OCI-LY1 (cell line): ENCODE measurements around the gene CEP83.
"Not testable (repeated sequence)": the region's sequence is repeated elsewhere in the genome, so short reads cannot be mapped to it uniquely, and the experiment has no call there.

Experiments used
- H2AFZ ChIP-seq: fragments of 200-600 bp; sonication (generic), shearing (Covaris generic); 2 replicates; pipeline ENCODE4 v1.6.0; 2014; ENCODE audit warnings: antibody characterized with exemption, mild to moderate bottlenecking, low read length
- H3F3A ChIP-seq: fragments of 200-600 bp; sonication (generic), shearing (Covaris generic); 2 replicates; pipeline ENCODE4 v1.6.0; 2014; ENCODE audit warnings: mild to moderate bottlenecking, antibody characterized with exemption, low read length, moderate library complexity; ENCODE audit not compliant: insufficient read depth
- H3K27ac ChIP-seq: fragments of 200-600 bp; sonication (generic); 2 replicates; pipeline ENCODE4 v1.5.1; 2014; ENCODE audit warnings: low read length, mixed run types, mild to moderate bottlenecking, low read depth; ENCODE audit not compliant: poor library complexity, severe bottlenecking
- H3K27me3 ChIP-seq: fragments of 200-600 bp; sonication (generic); 2 replicates; pipeline ENCODE4 v1.6.0; 2014; ENCODE audit warnings: antibody characterized with exemption, mild to moderate bottlenecking, low read length, moderate library complexity; ENCODE audit not compliant: insufficient read depth
- H3K36me3 ChIP-seq: fragments of 200-600 bp; sonication (generic); 2 replicates; pipeline ENCODE4 v1.6.1; 2014; ENCODE audit warnings: mild to moderate bottlenecking, antibody characterized with exemption, low read length, moderate library complexity, mixed read lengths; ENCODE audit not compliant: insufficient read depth
- H3K4me1 ChIP-seq: fragments of 200-600 bp; sonication (generic); 2 replicates; pipeline ENCODE4 v1.5.1; 2014; ENCODE audit warnings: mild to moderate bottlenecking, low read length, moderate library complexity; ENCODE audit not compliant: insufficient read depth, severe bottlenecking
- H3K4me2 ChIP-seq: fragments of 200-600 bp; sonication (generic), shearing (Covaris generic); 2 replicates; pipeline ENCODE4 v1.6.1; 2014; ENCODE audit warnings: low read length
- H3K4me3 ChIP-seq: fragments of 200-600 bp; sonication (generic); 2 replicates; pipeline ENCODE4 v1.5.1; 2014; ENCODE audit warnings: low read length, low read depth, mild to moderate bottlenecking, mixed read lengths; ENCODE audit not compliant: poor library complexity, severe bottlenecking
- H3K79me2 ChIP-seq: fragments of 200-600 bp; shearing (Covaris generic); 2 replicates; pipeline ENCODE4 v1.6.1; 2016; ENCODE audit warnings: mixed run types, low read length, mixed read lengths; ENCODE audit not compliant: insufficient read depth
- H3K9ac ChIP-seq: fragments of 200-600 bp; sonication (generic), shearing (Covaris generic); 2 replicates; pipeline ENCODE4 v1.6.1; 2014; ENCODE audit warnings: mild to moderate bottlenecking, low read length, mixed read lengths
- H3K9me2 ChIP-seq: fragments of 200-600 bp; sonication (generic), shearing (Covaris generic); 2 replicates; pipeline ENCODE4 v1.6.1; 2014; ENCODE audit warnings: low read depth, mild to moderate bottlenecking, low read length, mixed read lengths
- H3K9me3 ChIP-seq: fragments of 200-600 bp; shearing (Covaris generic); 2 replicates; pipeline ENCODE4 v1.6.1; 2014; ENCODE audit warnings: low read length, mixed read lengths
- H4K20me1 ChIP-seq: fragments of 200-600 bp; sonication (generic), shearing (Covaris generic); 2 replicates; pipeline ENCODE4 v1.6.0; 2016; ENCODE audit warnings: mild to moderate bottlenecking, low read length; ENCODE audit not compliant: insufficient read depth
- CTCF ChIP-seq: fragments of 200-600 bp; sonication (generic), shearing (Covaris generic); IDR thresholded peaks from 2 replicates; pipeline ENCODE4 v1.5.1; 2017; ENCODE audit warnings: mild to moderate bottlenecking, antibody characterized with exemption, low read length, moderate library complexity, mixed read lengths
- EZH2 ChIP-seq: fragments of 200-600 bp; sonication (generic), shearing (Covaris generic); IDR thresholded peaks from 2 replicates; pipeline ENCODE4 v1.8.0; 2017; ENCODE audit warnings: borderline replicate concordance, mixed run types, mild to moderate bottlenecking, antibody characterized with exemption, low read length, moderate library complexity, mixed read lengths

CEP83 gene

GRCh38 chr12:94401326-94401725, 58.3 kb downstream of the CEP83 start:
- Histone ChIP-seq H3K4me2 (no peak overlapping the region), H3K27me3 (no peaks in the 10 kb centered on the region), H3K27ac (no peak overlapping the region), H3K4me3 (no peak overlapping the region), H3K9ac (no peak overlapping the region), H3K9me3 (no peaks in the 10 kb centered on the region), H3K36me3 (peaks cover 33% of the 10 kb centered on the region), H3K4me1 (peaks cover 13% of the 10 kb centered on the region), H3F3A (no peaks in the 10 kb centered on the region), H2AFZ (no peak overlapping the region), H3K9me2 (no peaks in the 10 kb centered on the region), H3K79me2 (no peaks in the 10 kb centered on the region), H4K20me1 (no peaks in the 10 kb centered on the region)
- TF ChIP-seq EZH2: no peak
- no peak for TF ChIP-seq CTCF

GRCh38 chr12:94398685-94399084, 61.0 kb downstream of the CEP83 start:
- peaks cover 33% of the 10 kb centered on the region for H3K36me3 ChIP-seq
- H3K9me2 ChIP-seq, H4K20me1 ChIP-seq, H3K9me3 ChIP-seq, H3K27ac ChIP-seq, H3K4me1 ChIP-seq, H3K4me2 ChIP-seq, H3K27me3 ChIP-seq, H3K9ac ChIP-seq, H3F3A ChIP-seq, H3K79me2 ChIP-seq, H2AFZ ChIP-seq, H3K4me3 ChIP-seq: not testable (repeated sequence)

GRCh38 chr12:94397401-94397800, 62.3 kb downstream of the CEP83 start:
- H3K9ac ChIP-seq: no peak overlapping the region
- no peaks in the 10 kb centered on the region for H3K9me3 ChIP-seq
- H3K27ac ChIP-seq: no peak overlapping the region
- H3K79me2 ChIP-seq: no peaks in the 10 kb centered on the region
- H2AFZ ChIP-seq: no peak overlapping the region
- TF ChIP-seq EZH2 (no peak), CTCF (no peak)
- no peaks in the 10 kb centered on the region for H4K20me1 ChIP-seq
- peaks cover 32% of the 10 kb centered on the region for H3K36me3 ChIP-seq
- H3F3A ChIP-seq: no peaks in the 10 kb centered on the region
- H3K4me1 ChIP-seq: no peaks in the 10 kb centered on the region
- no peaks in the 10 kb centered on the region for H3K27me3 ChIP-seq
- no peak overlapping the region for H3K4me2 ChIP-seq
- H3K9me2 ChIP-seq: no peaks in the 10 kb centered on the region
- H3K4me3 ChIP-seq: no peak overlapping the region

- H3K27me3 ChIP-seq, H3K79me2 ChIP-seq, H3K27ac ChIP-seq, H2AFZ ChIP-seq, H3K9ac ChIP-seq, H3K4me3 ChIP-seq, H3K9me3 ChIP-seq, H3K9me2 ChIP-seq, H3K4me2 ChIP-seq, H3K4me1 ChIP-seq, H4K20me1 ChIP-seq, H3F3A ChIP-seq: not testable (repeated sequence)
- peaks cover 20% of the 10 kb centered on the region for H3K36me3 ChIP-seq
Observed at GRCh38 chr12:94396014-94396413, 63.7 kb downstream of the CEP83 start.
